NCI-H1092 treated with DMSO at 0.1 percent for 48 hours (cell line): Measurements from ENCODE around the gene VWCE.

Source experiments
- DNase-seq: peaks from one replicate; lab custom pipeline; 2025; lab: John Stamatoyannopoulos, UW

VWCE gene

DNA sequence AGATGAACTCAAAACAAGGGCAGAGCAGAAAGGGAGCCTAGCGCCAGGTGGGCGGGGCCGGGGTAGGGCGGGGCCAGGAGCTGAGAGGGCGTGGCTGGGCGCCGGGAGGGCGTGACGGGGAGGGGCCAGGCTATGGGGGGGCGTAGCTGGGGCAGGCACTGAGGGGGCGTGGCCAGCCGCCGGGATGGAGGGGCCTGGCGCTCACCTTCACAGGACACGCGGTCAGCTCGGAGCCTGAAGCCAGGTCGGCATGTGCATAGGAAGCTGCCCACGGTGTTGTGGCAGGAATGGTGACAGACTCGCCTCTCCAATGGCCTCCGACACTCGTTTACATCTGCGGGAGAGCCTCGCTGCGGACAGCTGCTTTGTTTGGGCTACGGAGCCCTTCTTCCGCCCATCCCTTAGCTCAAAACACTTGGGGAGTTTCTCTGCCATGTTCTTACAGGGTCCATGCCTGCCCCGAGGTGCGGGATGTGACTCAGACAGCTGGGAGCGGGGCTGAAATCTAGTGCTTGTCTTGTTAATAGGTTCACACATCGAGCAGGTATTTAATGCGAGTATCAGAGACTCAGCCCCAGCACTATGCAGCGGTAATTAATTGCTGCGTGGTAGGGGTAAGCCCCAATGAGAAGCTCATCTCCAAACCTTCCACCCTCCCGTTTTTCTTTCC, 13.4 kb downstream of the VWCE start:
- no peak for DNase-seq

DNA sequence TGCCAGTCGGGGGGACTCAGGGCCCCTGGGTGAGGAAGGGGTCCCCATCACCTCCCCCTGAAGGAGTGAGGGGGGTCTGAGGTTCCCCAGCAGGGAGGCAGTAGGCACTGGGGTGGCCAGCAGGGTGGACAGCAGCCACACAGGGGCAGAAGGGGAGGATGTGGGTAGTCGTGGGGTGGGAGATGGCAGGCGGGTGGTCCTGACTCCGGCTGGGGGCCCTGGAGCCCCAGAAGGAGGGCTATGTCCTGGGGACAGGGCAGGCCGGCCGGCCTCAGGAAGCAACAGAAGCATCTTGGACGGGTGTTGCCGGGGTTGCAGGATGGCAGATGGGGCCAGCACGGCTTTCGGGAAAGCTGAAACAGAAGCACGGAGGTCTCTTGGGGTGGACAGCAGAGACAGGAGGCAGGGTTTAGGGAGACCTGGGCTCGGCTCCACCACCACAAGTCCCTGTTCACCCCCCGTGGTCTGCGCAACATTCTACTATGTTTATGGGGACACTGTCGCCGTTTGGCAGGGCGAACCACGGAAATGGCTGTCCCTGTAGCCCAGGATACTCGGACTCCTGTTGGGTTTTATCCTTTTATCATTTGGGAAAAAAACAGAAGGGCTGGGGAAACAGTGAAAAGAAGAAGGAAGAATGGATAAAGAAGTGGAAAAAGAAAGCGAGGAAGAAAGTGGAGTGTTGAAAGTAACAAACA, 14.1 kb downstream of the VWCE start:
- DNase-seq, result no peak

DNA sequence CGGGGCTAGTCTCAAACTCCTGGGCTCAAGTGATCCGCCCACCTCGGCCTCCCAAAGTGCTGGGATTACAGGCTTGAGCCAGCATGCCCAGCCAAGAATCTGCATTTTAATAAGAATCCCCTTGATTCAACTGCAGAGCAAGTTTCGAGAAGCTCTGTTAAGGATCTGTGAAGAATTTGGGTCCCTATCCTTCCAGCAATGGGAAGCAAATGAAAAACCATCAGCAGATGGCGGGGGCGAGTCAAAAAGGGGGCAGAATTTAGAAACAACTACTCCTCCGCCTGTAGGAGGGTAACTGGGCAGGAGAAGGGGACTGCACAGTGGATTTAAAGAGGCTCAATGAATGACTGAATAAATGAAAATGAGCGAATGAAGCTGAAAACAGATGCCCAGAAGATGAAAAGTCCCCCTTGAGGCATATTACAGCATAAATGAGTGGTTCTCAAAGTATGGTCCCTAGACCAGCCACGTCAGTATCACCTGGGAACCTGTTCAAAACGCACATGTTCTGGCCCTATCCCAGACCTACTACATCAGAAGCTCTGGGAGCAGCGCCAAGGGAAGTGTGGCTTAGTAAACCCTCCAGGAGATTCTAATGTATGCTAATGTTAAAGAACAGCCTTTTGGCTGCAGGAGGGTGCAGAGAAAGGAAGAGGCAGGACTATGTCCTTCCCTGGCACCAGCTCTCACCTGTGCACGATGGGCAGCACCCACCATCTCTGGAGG, 15.0 kb downstream of the VWCE start:
- DNase-seq, result peak; percentile 34

DNA sequence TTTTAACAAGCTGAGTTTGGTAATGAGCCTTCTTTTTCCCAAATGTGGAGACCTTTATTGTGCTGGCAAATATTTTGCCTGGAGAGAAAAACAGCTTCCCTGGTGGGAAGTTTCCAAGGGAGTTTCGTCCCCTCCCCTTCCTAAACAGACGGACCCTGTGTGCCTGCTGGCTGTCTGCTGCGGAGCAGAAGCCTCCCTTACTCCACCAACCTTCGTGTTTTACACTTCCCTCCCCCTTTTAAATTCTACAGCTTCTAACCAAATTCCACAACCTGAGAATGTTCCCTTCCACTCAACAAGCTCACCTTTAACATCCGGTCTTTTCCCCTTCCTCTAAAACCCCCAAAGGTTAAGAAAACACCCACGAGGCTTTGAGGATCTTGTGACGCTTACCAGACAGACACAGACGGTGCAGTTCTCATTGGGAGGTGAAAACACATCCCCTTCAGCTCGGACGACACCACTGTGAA, 17.1 kb downstream of the VWCE start:
- DNase-seq, result no peak

GRCh38 chr11:61277186-61278000, 17.7 kb downstream of the VWCE start:
- DNase-seq, result no peak

- no peak for DNase-seq
These were observed 19.9 kb downstream of the VWCE start for GRCh38 chr11:61275191-61275590.

DNA sequence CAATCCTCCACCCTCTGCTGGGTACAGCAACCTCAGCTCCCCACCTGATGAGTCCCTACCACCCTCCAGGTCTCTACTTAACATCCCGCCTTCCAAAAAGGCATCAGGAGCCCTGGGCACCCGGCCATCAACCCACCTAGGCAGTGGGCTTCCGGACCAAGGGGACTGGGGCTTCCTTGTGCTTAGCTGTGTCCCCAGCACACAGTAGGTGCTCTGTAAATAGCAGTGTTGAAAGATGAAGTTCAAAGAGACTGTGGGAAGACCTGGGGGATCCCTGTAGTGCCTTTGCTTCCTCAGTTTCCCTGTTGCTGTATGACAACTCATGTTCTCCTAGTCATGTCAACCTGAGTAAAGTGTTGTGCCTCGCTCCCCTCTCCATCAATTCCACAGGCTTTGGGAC, 21.0 kb downstream of the VWCE start:
- DNase-seq, result no peak

- DNase-seq, result peak; percentile 46
These were observed 21.7 kb downstream of the VWCE start for GRCh38 chr11:61273178-61274078.

- DNase-seq, result no peak
These were observed 22.4 kb downstream of the VWCE start for GRCh38 chr11:61272731-61273130.

DNA sequence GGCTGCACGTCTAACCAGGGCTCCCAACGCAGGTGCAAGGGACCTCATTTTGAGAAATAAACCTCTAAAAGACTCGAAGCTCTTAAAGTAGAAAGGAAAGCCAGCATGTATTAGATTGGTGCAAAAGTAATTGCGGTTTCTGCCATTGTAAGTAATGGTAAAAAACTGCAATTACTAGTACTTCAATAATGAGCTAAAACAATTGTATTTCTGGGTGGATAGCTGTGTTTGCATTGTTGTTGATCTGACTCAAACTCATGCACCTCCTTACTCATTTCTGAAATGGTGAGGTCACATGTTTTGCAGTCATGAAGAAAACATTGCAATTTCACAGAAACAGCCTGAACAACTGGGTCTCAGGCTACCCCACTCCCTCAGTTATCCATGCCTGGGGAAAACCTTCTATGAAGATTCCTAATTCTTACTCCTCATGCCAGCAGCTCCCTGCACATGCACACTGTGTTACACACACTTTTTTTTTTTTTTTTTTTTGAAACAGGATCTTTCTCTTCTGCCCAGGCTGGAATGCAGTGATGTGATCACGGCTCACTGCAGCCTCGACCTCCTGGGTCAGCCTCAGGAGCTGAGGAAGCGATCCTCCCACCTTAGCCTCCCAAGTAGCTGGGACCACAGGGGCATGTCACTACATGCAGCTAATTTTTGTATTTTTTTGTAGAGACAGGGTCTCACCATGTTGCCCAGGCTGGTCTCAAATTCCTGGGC, 24.6 kb downstream of the VWCE start:
- no peak for DNase-seq

GRCh38 chr11:61268588-61269250, 26.4 kb downstream of the VWCE start:
- no peak for DNase-seq

GRCh38 chr11:61267437-61267841, 27.7 kb downstream of the VWCE start:
- DNase-seq, result no peak

DNA sequence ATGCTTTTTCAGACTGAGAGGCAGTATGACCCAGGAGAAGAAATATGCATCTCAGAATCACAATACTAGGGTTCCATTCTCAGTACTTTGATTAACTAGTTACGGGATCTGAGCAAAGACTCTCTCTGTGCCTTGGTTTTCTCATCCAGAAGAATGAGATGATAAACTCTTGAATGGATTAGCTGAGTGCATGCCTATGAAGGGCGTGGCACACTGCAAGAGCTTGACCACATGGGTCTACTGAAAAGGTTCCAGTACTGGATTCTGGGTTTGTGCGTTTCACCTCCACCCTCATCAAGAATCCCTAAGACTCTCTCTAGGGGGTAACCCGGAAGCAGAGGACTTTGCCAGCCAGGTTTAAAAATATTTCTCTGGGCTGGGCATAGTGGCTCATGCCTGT, 28.5 kb downstream of the VWCE start:
- DNase-seq, result no peak

DNA sequence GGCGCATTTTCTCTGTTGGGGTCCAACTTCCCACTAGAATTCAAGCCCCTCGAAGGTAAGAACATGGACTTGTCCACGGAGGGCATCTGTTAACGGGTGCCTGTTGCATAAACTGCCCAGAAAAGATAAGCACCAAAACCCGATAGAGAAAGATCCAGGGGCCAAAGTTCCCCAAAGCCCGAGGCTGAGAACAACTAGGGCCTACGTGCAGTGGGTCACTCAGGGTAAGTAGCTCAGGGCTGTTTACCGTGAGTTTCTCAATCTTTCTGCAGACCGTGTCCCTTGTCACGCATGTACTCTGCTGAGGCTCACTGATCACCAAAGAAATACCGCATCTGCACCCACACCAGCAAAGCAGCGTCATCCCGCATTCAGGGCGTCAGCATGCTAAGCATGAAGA, 29.8 kb downstream of the VWCE start:
- DNase-seq, result no peak

DNA sequence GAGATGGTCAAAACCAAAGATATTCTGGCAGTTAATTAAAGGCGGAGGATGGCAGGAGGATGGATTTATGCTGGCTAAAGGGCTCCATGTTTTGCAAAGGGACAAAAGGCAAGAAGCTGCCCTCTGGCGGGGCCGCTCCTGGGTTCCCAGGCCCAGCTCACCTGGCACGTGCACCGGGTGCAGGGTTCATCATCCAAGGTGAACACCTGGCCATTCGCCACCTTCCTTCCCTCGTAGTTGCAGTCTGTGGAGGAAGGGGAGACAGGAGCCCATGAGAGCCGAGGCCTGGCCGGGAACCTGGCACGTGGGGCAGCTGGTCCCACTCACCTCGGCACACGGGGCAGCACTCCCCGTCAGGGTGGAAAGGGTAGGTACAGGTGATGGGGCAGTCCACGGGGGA, 30.3 kb downstream of the VWCE start:
- no peak for DNase-seq

DNA sequence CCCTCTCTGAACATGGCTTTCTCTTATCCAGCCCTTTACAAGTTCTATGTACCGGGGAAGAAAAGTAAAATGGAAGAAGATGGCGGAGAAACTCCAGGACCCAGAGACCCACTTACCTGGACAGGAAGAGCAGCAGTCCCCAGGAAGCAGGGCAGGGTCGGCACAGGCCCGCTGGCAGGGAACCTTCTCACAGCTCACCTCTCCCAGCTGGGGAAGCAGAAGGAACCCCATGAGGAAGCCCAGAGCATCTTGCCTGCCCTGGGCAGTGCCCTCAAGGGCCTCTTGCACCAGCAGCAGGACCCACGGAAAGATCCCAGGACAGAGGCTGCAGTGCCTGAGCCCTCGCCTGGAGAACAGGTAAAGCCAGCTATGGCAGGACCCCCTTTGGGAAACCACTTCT, 30.7 kb downstream of the VWCE start:
- no peak for DNase-seq

DNA sequence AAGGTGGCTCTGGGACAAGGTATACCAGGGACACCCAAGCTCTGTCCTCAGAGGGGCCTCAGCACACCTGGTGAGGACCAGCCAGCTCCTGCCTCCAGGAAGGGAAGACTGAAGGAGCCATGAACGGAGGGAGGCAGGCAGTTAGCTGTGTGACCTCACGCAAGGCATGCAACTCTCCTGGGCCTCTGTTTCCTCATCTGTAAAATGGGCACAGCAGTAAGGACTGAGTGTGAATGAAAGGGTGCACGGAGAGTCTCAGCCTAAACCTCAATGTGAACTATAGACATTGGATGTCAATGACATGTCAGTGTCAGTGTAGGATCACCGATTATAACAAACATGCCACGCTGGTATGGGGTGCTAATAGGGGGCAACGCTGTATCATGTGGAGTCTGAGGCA, 35.8 kb downstream of the VWCE start:
- DNase-seq, result no peak

DNA sequence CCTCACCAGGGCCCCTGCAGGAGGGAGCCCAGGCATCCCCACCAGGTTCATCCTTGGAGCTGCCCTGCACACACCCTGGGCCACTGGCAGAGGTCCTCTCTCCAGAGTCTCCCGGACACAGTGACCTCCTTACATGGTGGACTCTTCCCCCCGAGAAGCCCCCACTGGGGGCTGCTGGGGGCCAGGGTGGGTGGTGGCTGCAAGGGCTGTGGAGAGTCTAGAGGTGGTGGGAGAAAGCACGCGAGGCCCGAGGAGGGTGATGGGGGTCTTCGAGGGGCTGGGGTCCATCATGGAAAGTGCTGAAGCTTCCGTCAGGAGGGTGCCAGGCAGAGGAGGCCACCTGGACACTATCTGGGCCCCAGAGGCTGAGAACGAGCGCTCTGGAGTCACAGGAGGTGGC, 36.6 kb downstream of the VWCE start:
- no peak for DNase-seq

DNA sequence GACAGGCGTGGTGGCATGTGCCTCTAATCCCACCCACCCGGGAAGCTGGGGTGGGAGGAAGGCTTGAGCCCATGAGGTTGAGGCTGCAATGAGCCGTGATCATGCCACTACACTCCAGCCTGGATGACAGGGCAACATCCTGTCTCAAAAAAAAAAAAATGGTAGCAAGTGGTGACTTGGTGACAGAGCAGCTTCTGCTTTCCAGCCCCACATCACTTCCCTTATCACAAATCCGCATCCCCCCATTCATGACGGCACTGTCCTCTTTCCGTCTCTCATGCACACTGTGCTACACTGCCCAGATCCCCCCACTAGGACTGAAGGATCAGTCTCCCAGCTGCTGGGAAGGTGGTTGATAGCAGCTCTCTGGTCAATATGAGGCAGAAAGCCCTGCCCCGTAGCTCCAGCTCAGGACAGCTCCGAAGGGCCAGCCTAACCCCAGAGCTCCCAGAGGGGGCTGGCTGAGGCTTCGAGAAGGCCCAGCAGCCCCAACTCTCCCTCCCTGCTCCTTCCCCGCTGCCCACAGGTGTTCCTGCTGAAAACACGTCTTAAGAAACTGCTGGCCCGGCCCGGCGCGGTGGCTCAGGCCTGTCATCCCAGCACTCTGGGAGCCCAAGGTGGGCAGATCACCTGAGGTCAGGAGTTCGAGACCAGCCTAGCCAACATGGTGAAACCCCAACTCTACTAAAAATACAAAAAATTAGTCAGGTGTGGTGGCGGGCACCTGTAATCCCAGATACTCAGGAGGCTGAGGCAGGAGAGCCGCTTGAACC, 38.2 kb downstream of the VWCE start:
- no peak for DNase-seq
